ENCODE results near the gene WARS2. TPM values are rescaled to one million over a fixed set of nuclear protein-coding genes. Genes with fewer than 3 reads are reported as not detected.

The WARS2 gene
- total and polyA plus RNA-seq, 2 of the 8 experiments (the other 6 are each of a cell fraction or from before 2014, with no cell fraction given): 4.3 to 12.9 TPM

DNA sequence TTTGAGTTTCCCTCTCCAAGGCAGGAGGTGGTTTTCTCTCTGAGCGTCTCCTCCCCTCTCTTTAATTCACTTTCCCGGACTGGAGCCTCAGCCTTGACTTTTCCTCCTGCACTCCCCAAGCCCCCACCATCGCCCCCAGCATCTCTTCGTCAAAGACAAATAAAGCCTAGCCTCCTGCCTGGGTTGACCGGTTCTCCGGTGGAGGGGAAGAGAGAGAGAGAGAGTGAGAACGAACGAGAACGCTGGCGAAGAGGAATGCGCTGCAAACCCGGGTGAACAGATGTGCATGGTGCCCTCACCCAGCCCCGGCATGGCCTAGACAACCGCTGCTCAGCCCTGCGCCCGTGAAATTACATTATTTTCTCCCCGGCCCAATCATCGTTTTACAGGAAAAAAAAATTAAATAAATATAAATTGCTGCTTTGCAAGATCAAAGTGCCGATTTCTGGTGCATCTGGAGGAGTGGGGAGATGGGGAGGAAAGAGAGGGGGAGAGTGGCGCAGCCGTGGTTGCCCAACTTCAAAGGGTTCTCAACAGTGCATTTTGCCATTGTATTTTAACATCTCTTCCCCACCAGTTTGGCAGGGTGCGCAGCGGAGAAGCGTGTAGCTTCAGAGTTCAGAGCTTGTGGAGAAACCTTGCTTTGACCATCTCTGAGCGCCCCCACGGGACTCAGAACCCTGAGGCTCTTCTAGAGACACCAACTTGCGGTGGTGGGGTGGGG lies 140.9 kb downstream of the WARS2 start:
- TF ChIP-seq CREB1 (IDR thresholded peaks at IDR 0.05): no peak
- no peak for TF ChIP-seq RBBP5 (IDR thresholded peaks at IDR 0.05; ENCODE audit: borderline replicate concordance, low read depth, low read length)
- peak; percentile 83 for TF ChIP-seq CTBP2 (IDR thresholded peaks at IDR 0.05; ENCODE audit: borderline replicate concordance, insufficient read depth, insufficient read length, low read length)
- no peak for TF ChIP-seq SAP30 (IDR thresholded peaks at IDR 0.05; ENCODE audit: insufficient read depth, insufficient replicate concordance, low read length)
- no peak for TF ChIP-seq MAFK (IDR thresholded peaks at IDR 0.05; ENCODE audit: low read depth, low read length)
- peak; percentile 2 for TF ChIP-seq KDM4A (IDR thresholded peaks at IDR 0.05; ENCODE audit: low read depth, low read length, severe bottlenecking)
- TF ChIP-seq RNF2 (IDR thresholded peaks at IDR 0.05; ENCODE audit: borderline replicate concordance, low read depth, low read length, missing control alignments, poor library complexity, severe bottlenecking): peak; percentile 97
- TF ChIP-seq GTF2F1 (IDR thresholded peaks at IDR 0.05; ENCODE audit: borderline replicate concordance, low read depth, low read length): no peak
- no peak; the same call in 1 of the 2 replicates for TF ChIP-seq SUZ12 (IDR thresholded peaks at IDR 0.05; ENCODE audit: low read length)
- H4K20me1 ChIP-seq (replicated peaks in 1 of 2; ENCODE audit: control insufficient read depth in 1 of 2, insufficient read depth in 2 of 2, low read length in 2 of 2): peaks cover 7 to 23% of the 10 kb centered on the region in 2 experiments
- no peak overlapping the region for H3K4ac ChIP-seq (replicated peaks; ENCODE audit: insufficient read length, low read depth, low read length)
- no peak overlapping the region for H3K27ac ChIP-seq (ENCODE audit: low read depth, low read length)
- H2AK5ac ChIP-seq (ENCODE audit: low read depth, low read length): no peak overlapping the region
- no peak overlapping the region; the same call in 1 of the 2 replicates for H3K18ac ChIP-seq (ENCODE audit: extremely low read depth, low read length)
- no peak overlapping the region for H2BK5ac ChIP-seq (ENCODE audit: low read depth, low read length)
- H3K79me2 ChIP-seq (ENCODE audit: control insufficient read depth in 1 of 2, insufficient read depth in 2 of 2, low read length in 2 of 2): no peaks in the 10 kb centered on the region
- no peak overlapping the region for H4K91ac ChIP-seq (replicated peaks; ENCODE audit: insufficient read length, low read length)
- no peaks in the 10 kb centered on the region for H3K9me3 ChIP-seq (ENCODE audit: insufficient read depth in 2 of 2, low read depth in 1 of 2, low read length in 1 of 2)
- H2BK15ac ChIP-seq (ENCODE audit: low read length): no peak overlapping the region
- WGBS, 2 experiments (ENCODE audit: extremely low coverage in 1 of 2, insufficient coverage in 1 of 2, insufficient read length in 1 of 2, insufficient replicate concordance in 2 of 2, low coverage in 1 of 2, low lambda C conversion rate in 2 of 2, missing lambda C conversion rate in 1 of 2): 2% methylated on average over 22 of the region's 27 CpGs; no CpG with 5 or more reads in 1 of the 2 experiments
- no peaks in the 10 kb centered on the region for H3K36me3 ChIP-seq (ENCODE audit: control insufficient read depth in 2 of 4, insufficient read depth in 4 of 4, low read length in 3 of 4)
- no peak overlapping the region for H4K5ac ChIP-seq (ENCODE audit: insufficient read length, low read depth, low read length)
- no peak overlapping the region for H3K23ac ChIP-seq (ENCODE audit: insufficient read length)
- CTCF ChIA-PET (ENCODE audit: partially characterized antibody): interaction anchor here (1.3 to 2.5 kb wide), 3 partner anchors 9 to 14 kb away, joined by 7 to 12 read pairs (median 10); no protein-coding TSS in a partner anchor
- DNase-seq (ENCODE audit: low read depth in 1 of 2, low spot score in 2 of 2) (no peak), FAIRE-seq (no peak)
- peak overlapping the region in 1 of 4 experiments; percentile 53; a peak in 4 of 8 replicates for H3K4me3 ChIP-seq (ENCODE audit: extremely low read depth in 1 of 4, insufficient read depth in 2 of 4, low read depth in 3 of 4, low read length in 4 of 4)
- no peaks in the 10 kb centered on the region; the same call in 1 of the 2 replicates for H3K23me2 ChIP-seq (ENCODE audit: low read depth, low read length)
- H2BK120ac ChIP-seq (replicated peaks; ENCODE audit: low read depth, low read length): no peak overlapping the region
- no peak overlapping the region for H3K56ac ChIP-seq (replicated peaks; ENCODE audit: insufficient read length, low read depth, low read length)
- H3K79me1 ChIP-seq (ENCODE audit: low read depth, low read length): no peaks in the 10 kb centered on the region
- no peak overlapping the region for H2BK20ac ChIP-seq (ENCODE audit: low read length)
- H2AFZ ChIP-seq (ENCODE audit: low read length): no peak overlapping the region
- H3K27me3 ChIP-seq (replicated peaks in 1 of 4; ENCODE audit: control insufficient read depth in 3 of 4, extremely low read depth in 1 of 4, insufficient read depth in 3 of 4, low read length in 3 of 4): peaks cover 98 to 100% (median 100%) of the 10 kb centered on the region in 4 experiments
- H2BK12ac ChIP-seq (ENCODE audit: low read depth, low read length): no peak overlapping the region
- H4K8ac ChIP-seq (ENCODE audit: extremely low read depth, insufficient read depth, low read length): no peak overlapping the region
- no peak overlapping the region for H3K14ac ChIP-seq (ENCODE audit: insufficient read length)
- H3K9ac ChIP-seq (replicated peaks in 1 of 4; ENCODE audit: extremely low read depth in 1 of 4, low read depth in 3 of 4, low read length in 3 of 4): no peak overlapping the region
- H3K4me2 ChIP-seq (ENCODE audit: insufficient read depth in 1 of 2, low read depth in 2 of 2, low read length in 2 of 2): peak overlapping the region; percentile 56 to 85
- peaks cover 3 to 28% (median 10%) of the 10 kb centered on the region in 4 experiments for H3K4me1 ChIP-seq (replicated peaks in 1 of 4; ENCODE audit: control insufficient read depth in 3 of 4, insufficient read depth in 4 of 4, low read length in 3 of 4)
- POLR2A ChIA-PET (ENCODE audit: partially characterized antibody): interaction anchor here (1.0 to 1.5 kb wide), 3 partner anchors 14 to 19 kb away, joined by 3 to 6 read pairs (median 5); no protein-coding TSS in a partner anchor

Measured in H1 (cell line).